Superior temporal gyrus (tissue), 1 donor: ENCODE data around the gene PPP6R1.
A peak's percentile ranks its signal among the peaks of the same experiment; 100 is the strongest.
"Not testable (repeated sequence)": the region's sequence is repeated elsewhere in the genome, so short reads cannot be mapped to it uniquely, and the experiment has no call there.

Source experiments
- DNase-seq: peaks from one replicate; pipeline ENCODE4 v3.0.0-alpha.2; 2016; ENCODE audit errors: extremely low spot score

PPP6R1 gene

DNA sequence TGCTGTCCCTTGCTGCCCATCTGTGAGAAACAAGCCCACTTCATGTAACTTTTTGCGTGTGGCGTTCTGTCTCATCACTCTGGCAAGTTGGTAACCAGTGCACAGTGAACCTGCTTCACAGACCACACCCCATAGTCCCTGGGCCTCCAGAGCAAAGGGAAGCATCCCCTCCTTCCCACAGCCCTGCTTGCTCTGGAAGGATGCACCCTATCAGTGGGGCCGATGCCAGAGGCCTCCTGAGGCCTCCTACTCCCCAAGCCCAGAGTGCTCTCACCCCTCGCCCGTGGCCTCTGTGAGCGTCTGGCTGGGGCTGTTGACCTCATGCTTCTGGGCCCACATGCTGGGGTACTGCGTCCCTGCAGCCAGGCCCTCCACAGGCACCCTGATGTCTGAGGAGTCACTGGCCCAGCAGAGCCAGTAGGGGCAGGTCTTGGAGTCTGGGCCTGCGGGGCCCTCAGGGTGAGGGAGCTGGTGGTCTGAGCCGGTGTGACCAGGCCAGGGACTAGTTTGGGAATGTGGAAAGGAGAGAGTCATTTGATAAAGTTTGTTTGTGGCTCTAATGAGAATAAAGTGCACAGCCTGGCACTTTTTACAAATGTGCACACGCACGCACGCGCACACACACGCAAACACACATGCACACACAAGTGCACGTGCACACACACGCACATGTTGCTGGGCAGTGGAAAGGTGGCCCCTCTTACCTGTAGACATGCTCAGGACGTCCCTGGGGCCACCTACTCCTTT, 35.4 kb downstream of the PPP6R1 start:
- no peak for DNase-seq

GRCh38 chr19:55220525-55220924, 38.3 kb downstream of the PPP6R1 start:
- no peak for DNase-seq

DNA sequence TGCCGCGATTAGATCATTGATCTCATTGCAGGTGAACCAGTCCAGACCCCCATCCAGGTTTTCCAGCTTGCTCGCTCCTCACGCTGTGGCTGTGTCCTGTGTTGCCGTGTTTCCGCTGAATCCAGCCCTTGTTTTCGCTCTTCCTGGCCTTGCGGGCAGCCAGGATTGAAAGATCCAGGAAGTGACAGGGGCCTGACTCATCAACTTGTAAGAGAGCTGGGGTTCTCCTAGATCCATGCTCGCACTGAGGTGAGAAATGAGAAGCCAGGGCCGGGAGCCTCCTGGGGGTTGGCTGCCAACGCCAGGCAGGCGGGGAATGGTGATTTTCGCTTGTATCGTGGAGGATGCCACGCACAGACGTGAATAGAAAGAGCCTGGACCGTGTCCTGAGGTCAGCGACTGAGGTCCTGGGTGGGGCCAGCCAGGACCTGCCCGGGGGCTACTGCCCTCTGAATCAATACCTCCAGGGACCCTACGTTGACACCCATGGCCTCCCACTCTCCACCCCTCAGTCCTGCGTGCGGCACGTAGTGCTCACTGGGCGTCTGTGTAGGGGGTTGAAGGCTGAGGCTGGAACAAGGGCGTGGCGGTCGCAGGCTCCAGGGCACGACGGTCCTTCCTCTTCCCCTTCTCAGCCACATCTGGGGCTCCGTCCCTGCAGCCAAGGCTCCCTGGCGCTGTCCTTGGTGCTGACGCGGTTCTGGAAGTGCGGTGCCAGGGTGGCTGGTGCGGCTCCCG, 42.2 kb downstream of the PPP6R1 start:
- DNase-seq: peak; percentile 90

DNA sequence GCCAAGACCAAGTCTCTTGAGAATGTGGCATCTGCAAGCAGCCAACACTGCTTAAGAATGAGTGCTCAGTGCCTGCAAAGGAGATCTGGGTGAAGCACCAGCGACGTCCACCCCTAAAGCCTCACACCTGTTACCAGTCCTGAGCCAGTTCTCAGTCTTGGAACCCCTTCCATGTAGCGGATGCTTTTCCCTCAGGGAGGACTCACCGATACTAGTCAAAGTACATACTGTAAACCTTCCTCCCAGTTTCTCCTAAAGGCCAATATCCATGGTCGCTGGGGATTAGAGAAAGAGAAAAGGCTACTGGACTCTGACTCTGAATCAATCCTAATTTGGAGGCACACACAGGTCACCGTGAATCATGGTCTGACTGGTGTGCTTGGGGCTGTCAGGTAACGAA, 45.3 kb downstream of the PPP6R1 start:
- DNase-seq: no peak

DNA sequence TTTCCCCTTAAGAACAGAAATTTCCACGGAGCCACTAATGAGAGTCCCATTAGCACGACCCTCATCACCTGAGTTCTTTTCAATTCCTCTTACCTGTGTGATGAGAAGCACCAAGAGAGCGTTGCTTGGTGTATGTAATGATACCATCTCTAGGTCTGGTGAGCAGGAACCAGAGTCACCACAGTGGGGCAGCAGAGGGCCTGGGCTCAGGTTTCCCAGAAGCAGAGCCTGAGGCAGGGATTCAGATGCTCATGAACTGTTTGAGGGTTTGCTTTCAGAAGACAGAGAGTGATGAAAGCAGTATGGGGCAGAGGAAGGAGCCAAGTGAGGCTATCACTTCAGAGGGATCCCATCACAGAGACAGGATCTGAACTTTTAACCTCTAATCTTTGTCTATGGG, 46.4 kb downstream of the PPP6R1 start:
- no peak for DNase-seq

- no peak for DNase-seq
These were observed 48.9 kb downstream of the PPP6R1 start for GRCh38 chr19:55209693-55210472.

DNA sequence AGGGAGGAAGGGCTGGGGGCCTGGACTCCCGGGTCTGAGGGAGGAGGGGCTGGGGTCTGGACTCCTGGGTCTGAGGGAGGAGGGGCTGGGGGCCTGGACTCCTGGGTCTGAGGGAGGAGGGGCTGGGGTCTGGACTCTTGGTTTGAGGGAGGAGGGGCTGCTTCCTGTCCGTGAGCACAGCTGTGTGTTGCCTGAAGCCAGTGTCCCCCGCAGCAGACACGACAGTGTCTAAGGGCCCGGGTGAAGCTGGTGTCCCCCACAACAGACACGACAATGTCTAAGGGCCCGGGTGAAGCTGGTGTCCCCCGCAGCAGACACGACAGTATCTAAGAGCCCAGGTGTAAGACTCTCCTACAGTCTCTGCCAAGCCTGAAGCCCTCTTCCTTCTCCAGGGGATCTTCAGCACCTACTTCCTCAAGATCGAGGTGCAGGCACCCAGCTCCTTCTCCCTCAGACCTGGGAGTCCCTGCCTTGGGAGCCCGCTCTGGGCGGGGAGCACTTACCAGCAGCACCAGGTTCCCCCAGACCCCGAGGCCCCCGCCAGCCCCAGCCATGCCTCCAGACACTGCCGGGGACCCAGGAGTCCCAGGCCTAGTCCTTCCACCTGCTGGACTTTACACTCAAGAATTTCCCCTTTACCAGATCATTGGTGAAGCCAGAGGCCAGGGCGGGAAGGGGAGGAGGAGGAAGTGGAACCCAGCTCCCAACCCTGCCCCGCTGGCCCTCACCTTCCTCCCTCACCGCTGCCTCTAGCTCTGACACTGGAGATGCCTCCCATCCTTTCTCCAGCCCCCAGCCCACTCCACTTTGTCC, 49.7 kb downstream of the PPP6R1 start, which contains the start of gene PTPRH:
TSS of gene PTPRH (minus strand) at position 622 of the 813 bp plus-strand sequence. CDS start at position 554, 68 bp downstream.
- no peak for DNase-seq

- peak; percentile 29 for DNase-seq
These were observed 51.9 kb downstream of the PPP6R1 start for GRCh38 chr19:55206664-55207500.

- not testable (repeated sequence) for DNase-seq
These were observed 56.6 kb downstream of the PPP6R1 start for GRCh38 chr19:55202199-55202598.

DNA sequence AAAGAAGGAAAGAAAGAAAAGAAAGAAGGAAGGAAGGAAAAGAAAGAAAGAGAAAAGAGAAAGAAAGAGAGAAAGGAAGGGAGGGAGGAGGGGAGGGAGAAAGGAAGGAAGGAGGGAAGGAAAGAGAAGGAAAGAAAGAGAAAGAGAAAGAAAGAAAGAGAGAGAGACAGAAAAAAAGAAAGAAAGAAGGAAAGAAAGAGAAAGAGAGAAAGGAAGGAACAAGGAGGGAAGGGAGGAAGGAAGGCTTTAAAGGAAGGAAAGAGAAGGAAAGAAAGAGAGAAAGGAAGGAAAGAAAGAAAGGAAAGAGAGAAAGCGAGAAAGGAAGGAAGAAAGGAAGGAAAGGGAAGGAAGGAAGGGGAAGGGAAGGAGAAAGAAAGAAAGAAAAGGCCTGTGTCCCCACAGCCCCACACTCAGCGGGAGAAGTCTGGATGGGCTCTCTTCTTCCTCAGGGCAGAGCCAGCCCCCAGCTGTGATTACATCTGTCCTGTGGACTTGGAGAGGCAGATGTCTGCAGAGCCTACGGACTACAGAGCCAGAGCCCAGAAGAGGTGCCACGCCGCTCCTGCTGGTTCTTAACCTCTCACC, 59.1 kb downstream of the PPP6R1 start:
- no peak for DNase-seq

DNA sequence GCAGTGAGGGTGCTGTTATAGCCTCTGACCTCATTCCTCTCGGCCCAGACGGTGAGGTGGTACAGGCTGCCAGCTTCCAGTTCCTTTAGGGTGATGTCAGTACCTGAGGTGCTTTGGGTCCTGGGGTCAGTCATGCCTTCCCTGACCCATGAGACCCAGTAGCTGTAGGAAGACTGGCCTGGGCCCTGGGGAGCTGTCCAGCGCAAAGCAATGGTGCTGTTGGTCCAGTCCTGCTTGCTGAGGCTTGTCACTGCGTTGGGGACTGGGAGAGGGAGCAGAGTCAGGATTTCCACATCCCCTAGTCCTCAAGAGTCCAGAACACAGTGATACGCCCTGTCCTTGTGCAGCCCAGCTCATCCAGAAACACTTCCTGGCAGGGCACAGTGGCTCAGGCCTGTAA, 60.2 kb downstream of the PPP6R1 start:
- no peak for DNase-seq

GRCh38 chr19:55197528-55197927, 61.3 kb downstream of the PPP6R1 start:
- peak; percentile 35 for DNase-seq

DNA sequence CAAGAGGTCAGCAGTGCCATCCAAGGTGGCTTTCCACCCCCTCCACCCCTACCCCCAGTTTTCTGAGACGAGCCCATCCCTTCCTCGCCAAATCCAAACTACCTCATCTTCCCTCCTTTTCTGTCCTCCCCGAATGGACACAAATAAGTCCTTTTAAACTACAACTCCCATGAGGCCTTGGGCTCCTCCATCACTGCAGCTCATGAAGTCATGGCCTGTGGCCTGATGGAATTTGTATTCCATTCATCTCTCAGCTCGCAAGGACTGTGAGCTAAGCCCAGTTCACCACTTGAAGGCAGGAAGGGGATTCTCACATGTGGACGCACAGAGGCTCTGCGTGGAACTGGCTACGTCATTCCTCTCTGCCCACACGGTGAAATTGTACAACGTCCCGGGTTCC, 62.0 kb downstream of the PPP6R1 start:
- no peak for DNase-seq

GRCh38 chr19:55193481-55193880, 65.3 kb downstream of the PPP6R1 start:
- peak; percentile 60 for DNase-seq

GRCh38 chr19:55189403-55189835, 69.4 kb downstream of the PPP6R1 start:
- peak; percentile 69 for DNase-seq

DNA sequence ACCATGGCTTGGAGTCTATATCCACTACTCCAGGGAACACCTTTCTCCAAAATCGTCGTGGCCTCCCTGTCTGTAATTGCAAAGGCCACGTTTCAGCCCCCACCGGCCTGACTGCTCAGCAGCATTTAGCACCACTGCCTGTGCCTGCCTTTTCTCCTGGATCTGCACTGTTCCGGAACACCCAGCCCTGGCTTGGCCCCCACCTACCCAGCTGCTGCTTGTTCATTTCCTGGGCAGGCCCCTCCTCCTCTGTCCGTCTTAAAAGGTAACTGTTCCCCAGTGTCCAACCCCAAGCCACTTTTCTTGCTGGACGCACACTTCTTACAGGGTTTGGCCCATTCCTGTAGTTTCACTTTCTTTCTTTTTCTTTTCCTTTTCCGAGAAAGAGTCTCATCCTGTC, 70.2 kb downstream of the PPP6R1 start:
- no peak for DNase-seq

- no peak for DNase-seq
These were observed 72.7 kb downstream of the PPP6R1 start for GRCh38 chr19:55186080-55186479.

DNA sequence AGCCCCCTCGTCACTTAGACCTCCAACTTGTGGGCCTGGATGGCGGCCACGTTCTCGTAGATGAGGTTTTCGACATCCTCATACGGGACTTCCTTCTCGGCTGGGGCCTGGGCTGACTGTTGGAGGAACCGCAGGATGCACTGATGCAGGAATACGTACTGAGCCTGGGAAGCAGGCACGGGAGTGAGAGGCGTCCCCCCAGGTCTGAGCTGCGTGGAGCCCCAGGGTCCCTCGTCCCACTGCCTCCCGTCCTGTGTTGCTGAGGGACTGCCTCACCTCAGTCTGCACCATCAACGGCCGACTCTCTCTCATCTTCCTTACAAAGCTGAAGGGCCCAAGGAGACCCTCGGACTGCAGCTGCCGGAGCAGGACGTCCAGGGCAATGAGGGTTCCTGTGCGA, 77.1 kb downstream of the PPP6R1 start:
- DNase-seq: no peak
